Measurements from ENCODE around the gene PELI2. TPM values are rescaled to one million over a fixed set of nuclear protein-coding genes. Genes with fewer than 3 reads are reported as not detected.

PELI2 gene
- total RNA-seq, 1 donor from 2014 or later: 27.2 TPM

- H3K4me3 ChIP-seq: no peak overlapping the region
- no peak for TF ChIP-seq EZH2phosphoT487 (IDR thresholded peaks at IDR 0.05)
- peaks cover 93% of the 10 kb centered on the region for H3K79me2 ChIP-seq (ENCODE audit: low read depth)
- H3K4me1 ChIP-seq: peaks cover 81% of the 10 kb centered on the region
- peak overlapping the region; percentile 46 for H3K4me2 ChIP-seq
- Mint-ChIP-seq H3K27ac (peak overlapping the region; percentile 46), H3K4me1 (peaks cover 72% of the 10 kb centered on the region), H3K4me3 (no peak overlapping the region), H3K9me3 (no peaks in the 10 kb centered on the region), H3K27me3 (ENCODE audit: insufficient read depth, low read depth) (no peaks in the 10 kb centered on the region), H3K36me3 (no peaks in the 10 kb centered on the region)
- peaks cover 100% of the 10 kb centered on the region for H4K20me1 ChIP-seq (ENCODE audit: low read depth)
- H3K27ac ChIP-seq: peak overlapping the region; percentile 14
- H2AFZ ChIP-seq (replicated peaks): no peak overlapping the region
- peaks cover 55% of the 10 kb centered on the region for H3F3A ChIP-seq (ENCODE audit: low read depth)
- H3K36me3 ChIP-seq: no peaks in the 10 kb centered on the region
- H3K27me3 ChIP-seq: no peaks in the 10 kb centered on the region
- peak; percentile 76 for DNase-seq (ENCODE audit: low spot score)
- H3K9ac ChIP-seq: no peak overlapping the region
- H3K9me3 ChIP-seq (ENCODE audit: low read depth): no peaks in the 10 kb centered on the region
Observed at GRCh38 chr14:56129092-56129491, 10.9 kb downstream of the PELI2 start.

GRCh38 chr14:56129933-56130332, 11.7 kb downstream of the PELI2 start:
- Mint-ChIP-seq H3K4me1 (peaks cover 74% of the 10 kb centered on the region), H3K27ac (peak overlapping the region; percentile 67), H3K27me3 (ENCODE audit: insufficient read depth, low read depth) (no peaks in the 10 kb centered on the region), H3K9me3 (no peaks in the 10 kb centered on the region), H3K36me3 (no peaks in the 10 kb centered on the region), H3K4me3 (no peak overlapping the region)
- Histone ChIP-seq H3K36me3 (no peaks in the 10 kb centered on the region), H3K4me1 (peaks cover 89% of the 10 kb centered on the region), H3K9me3 (ENCODE audit: low read depth) (no peaks in the 10 kb centered on the region), H3K27ac (no peak overlapping the region), H3K4me3 (no peak overlapping the region), H4K20me1 (ENCODE audit: low read depth) (peaks cover 100% of the 10 kb centered on the region), H3K9ac (no peak overlapping the region), H2AFZ (replicated peaks) (no peak overlapping the region), H3F3A (ENCODE audit: low read depth) (peaks cover 55% of the 10 kb centered on the region), H3K79me2 (ENCODE audit: low read depth) (peaks cover 93% of the 10 kb centered on the region), H3K4me2 (peak overlapping the region; percentile 46), H3K27me3 (no peaks in the 10 kb centered on the region)
- TF ChIP-seq EZH2 (IDR thresholded peaks at IDR 0.05) (no peak), CTCF (IDR thresholded peaks at IDR 0.05) (no peak), EZH2phosphoT487 (IDR thresholded peaks at IDR 0.05) (no peak)
- DNase-seq (ENCODE audit: low spot score): peak; percentile 38

DNA sequence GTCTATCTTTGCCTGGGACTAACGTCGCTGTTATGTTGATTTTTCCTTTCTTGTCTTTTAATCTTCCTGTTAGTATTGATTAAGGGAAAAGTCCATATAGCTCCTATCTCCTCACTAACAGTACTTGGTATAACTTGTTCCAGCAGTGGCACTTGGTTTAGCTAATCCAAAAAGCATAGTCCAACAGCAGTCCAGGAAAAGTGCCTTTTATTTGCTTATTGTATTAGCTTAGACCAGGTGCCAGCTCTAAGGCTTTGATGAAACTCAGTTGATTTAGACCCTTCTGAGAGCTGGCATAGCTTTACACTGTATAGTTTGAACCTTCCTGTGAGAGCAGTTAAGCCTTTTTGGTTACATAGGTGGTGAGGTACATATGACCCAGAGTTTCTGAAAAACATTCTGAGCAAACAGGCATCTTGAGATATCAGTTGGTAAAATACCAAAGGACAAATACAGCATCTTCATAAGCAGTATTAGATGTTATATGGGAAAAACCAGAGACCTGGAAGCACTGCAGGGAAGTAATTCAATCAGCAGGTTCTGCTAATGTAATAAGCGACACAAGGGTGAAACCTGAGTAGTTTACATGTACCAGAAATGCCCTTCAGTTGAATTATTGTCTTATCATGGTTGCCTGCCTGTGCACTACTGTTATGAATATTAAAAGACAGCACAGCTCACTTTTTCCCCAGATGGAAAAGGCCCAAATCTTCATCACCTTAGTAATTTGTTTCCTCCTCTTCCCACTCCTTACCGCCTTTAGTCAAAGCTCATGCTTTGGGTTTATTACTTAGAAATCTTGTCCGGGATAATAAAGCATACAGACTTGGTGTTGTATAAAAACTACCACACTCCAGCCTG, 13.0 kb downstream of the PELI2 start:
- no peaks in the 10 kb centered on the region for H3K27me3 ChIP-seq
- peaks cover 55% of the 10 kb centered on the region for H3F3A ChIP-seq (ENCODE audit: low read depth)
- peaks cover 100% of the 10 kb centered on the region for H4K20me1 ChIP-seq (ENCODE audit: low read depth)
- H3K36me3 ChIP-seq: no peaks in the 10 kb centered on the region
- no peak overlapping the region for H2AFZ ChIP-seq (replicated peaks)
- Mint-ChIP-seq H3K36me3 (no peaks in the 10 kb centered on the region), H3K9me3 (no peaks in the 10 kb centered on the region), H3K4me3 (no peak overlapping the region), H3K27me3 (ENCODE audit: insufficient read depth, low read depth) (no peaks in the 10 kb centered on the region), H3K27ac (no peak overlapping the region), H3K4me1 (peaks cover 77% of the 10 kb centered on the region)
- no peak for DNase-seq (ENCODE audit: low spot score)
- H3K4me1 ChIP-seq: peaks cover 89% of the 10 kb centered on the region
- TF ChIP-seq EZH2phosphoT487 (IDR thresholded peaks at IDR 0.05): no peak
- no peak for TF ChIP-seq CTCF (IDR thresholded peaks at IDR 0.05)
- no peak for TF ChIP-seq EZH2 (IDR thresholded peaks at IDR 0.05)
- no peaks in the 10 kb centered on the region for H3K9me3 ChIP-seq (ENCODE audit: low read depth)
- no peak overlapping the region for H3K4me3 ChIP-seq
- no peak overlapping the region for H3K9ac ChIP-seq
- H3K4me2 ChIP-seq: peak overlapping the region; percentile 66
- H3K27ac ChIP-seq: no peak overlapping the region
- peaks cover 93% of the 10 kb centered on the region for H3K79me2 ChIP-seq (ENCODE audit: low read depth)

Data from neural progenitor cell (in vitro differentiated cells).